Germinal center (tissue), 1 donor: ENCODE measurements around the gene ALDH1A3.

ENCODE experiments used
- DNase-seq: peaks from one replicate; pipeline ENCODE4 v3.0.0; 2012; ENCODE audit warnings: mixed read lengths, low spot score

ALDH1A3 gene

DNA sequence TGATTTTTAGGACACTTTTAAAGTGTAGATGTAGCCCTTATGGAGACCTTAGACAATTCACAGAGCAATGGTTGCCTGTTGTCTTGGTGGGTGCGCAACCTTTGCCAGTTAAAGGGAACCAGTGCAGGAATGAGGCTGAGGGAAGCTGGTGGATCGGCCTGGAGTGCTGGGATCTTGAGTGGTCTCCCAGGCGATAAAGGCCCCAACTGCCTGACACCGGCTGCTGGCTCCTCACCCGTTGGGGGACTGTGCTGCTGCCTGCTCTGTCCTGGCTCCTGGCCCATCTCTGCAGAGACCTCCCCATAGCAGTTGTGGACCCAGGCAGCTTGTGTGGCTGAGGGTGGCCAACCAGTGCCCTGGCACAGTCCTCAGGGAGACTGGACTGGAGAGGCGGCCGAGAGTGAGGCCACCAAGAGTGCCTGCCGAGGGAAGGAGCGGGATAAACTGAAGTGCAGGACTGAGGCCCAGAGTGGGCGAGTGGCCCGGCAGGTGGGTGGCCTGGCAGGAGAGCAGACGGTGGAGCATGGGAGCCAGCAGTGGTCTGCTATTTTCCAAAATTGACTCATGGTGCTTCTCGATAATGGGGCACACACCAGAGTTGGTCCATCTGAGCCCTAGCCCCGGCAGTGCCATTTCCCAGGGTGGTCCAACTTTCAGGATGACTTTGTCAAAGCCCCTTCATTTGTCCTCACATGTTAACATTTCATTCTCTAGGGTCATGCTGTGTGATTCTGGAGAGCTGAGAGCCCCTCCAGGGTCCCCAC, 2.1 kb downstream of the ALDH1A3 start:
- no peak for DNase-seq

- DNase-seq = no peak
Measured at GRCh38 chr15:100885116-100885515, 5.5 kb downstream of the ALDH1A3 start.

GRCh38 chr15:100885811-100886210, 6.2 kb downstream of the ALDH1A3 start:
- no peak for DNase-seq

DNA sequence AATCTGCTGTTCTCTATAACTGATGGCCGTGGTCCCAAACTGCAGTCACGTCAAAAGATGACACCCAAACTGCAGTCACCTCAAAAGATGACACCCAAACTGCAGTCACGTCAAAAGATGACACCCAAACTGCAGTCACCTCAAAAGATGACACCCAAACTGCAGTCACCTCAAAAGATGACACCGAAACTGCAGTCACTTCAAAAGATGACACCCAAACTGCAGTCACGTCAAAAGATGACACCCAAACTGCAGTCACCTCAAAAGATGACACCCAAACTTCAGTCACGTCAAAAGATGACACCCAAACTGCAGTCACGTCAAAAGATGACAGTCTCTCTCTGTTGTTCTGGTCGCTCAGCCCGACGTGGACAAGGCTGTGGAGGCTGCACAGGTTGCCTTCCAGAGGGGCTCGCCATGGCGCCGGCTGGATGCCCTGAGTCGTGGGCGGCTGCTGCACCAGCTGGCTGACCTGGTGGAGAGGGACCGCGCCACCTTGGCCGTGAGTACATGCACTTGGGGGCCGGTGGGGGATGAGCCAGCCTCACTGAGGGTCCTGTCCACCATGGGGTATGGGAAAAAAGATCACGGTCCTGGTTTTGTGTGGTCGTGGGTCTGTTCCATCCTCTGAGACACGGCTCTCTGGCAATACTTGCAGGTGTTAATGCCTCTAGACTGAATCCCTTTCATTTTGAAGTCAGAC, 7.7 kb downstream of the ALDH1A3 start:
- no peak for DNase-seq

- no peak for DNase-seq
Measured at GRCh38 chr15:100889385-100890050, 9.9 kb downstream of the ALDH1A3 start.

GRCh38 chr15:100890051-100890720, 10.6 kb downstream of the ALDH1A3 start:
- DNase-seq = no peak

DNA sequence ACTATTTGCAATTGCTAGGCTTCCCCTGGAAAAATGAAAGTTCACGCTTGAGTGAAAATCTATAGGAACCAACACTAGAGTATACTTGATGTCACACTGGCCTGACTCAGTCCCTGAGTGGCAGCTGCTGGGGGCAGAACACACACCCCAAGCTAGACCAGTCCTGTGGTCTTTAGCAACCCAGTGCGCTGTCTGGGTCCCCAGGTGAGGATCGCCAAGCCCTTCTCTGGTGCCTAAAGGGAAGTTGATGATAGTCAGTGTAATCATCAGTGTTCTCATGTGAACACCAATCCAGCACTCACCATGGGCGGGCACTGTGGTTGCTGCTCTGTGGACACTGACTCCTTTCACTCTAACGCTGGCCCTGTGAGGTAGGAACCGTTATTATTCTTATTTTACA, 11.2 kb downstream of the ALDH1A3 start:
- DNase-seq = no peak

- DNase-seq = no peak
Measured at GRCh38 chr15:100891307-100892012, 11.8 kb downstream of the ALDH1A3 start.

GRCh38 chr15:100892013-100892355, 12.4 kb downstream of the ALDH1A3 start:
- DNase-seq = no peak

DNA sequence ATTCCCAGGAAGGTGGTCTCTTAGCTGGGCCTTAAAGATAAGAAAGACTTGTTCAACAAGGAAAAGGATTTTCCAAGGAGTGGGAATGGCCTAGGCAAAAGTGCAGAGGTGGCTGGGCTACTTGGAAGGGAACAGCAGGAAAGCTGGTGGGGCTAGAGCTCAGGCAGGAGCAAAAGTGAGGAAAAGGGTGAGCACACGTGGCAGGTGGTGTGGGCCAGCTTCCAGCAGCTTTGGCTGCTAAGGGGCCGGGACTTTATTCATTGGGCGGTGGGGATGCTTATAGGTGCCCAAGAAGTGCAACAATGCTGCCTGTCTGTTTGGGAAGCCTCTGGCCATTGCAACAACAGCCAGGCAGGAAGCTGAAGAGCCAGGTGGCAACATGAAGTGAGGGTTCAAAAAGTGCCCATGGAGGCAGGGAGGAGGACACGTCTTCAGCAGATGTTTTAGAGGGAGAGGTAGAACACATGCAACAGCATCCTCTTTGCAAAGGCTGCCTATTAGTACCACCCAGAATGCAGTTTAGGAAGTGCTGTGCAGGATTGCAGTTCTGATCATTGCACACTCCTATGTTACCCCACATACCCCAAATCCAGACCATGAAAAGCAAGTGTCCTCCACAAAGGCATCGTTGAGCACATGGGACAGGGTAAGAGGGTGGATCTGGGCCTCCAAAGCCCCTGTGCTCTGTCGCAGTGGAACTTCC, 13.8 kb downstream of the ALDH1A3 start:
- no peak for DNase-seq

- DNase-seq = no peak
Measured at GRCh38 chr15:100893964-100894295, 14.3 kb downstream of the ALDH1A3 start.

DNA sequence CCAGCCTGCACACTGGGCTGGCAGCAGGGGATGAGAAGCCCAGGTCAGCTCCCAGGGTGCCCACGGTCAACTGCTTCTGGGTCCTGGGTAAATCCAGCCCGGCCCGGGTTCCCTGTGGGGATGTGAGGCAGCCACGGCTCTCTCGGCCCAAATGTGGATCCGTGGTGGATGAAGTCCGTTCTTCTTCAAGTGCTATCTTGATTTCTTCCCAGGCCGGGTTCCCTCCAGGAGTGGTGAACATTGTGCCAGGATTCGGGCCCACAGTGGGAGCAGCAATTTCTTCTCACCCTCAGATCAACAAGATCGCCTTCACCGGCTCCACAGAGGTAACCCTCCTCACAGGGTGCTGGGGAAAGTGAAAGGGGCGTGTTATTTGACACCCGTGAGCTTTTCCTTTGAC, 16.1 kb downstream of the ALDH1A3 start:
- DNase-seq = no peak

DNA sequence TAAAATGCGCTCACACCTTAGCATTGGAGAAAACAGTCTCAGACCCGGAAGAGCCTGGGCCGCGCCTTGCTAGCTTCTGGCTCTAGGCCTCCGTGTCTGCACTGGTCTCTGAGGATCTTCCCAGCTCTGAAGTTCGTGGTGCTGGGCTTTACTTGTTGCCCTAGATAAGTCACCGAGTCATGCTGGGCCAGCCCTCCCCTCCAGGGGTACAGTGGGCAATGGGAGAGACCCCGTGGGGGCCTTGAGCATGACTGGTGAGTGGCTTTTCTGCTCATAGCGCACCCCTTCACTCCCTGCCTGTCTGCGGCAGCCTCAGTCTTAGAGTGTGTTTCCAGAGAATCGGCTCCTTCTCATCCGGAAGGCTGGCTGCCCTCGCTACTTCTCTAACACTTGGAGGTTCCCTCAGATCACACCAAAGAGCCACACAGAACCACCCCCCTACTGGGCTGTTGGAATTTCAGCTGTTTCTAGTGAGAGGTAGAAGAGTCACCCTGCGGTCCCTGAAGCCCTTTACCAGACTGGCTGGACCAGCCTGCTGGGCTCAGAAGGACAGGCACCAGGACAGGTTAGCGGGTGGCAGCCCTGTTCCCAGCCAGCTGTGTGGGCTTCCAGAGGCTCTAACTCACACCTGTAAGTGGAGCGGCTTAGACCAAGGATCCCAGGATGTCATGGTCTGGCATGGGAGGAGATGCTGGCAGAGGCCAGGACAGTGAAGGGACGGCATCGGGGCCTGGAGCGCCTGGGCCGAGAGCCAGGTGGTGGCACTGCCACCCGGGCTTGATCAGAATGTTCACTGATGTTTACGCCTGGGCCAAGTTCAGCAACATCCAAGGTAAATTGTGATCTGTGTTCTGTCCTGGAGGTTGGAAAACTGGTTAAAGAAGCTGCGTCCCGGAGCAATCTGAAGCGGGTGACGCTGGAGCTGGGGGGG, 17.9 kb downstream of the ALDH1A3 start:
- DNase-seq = no peak

DNA sequence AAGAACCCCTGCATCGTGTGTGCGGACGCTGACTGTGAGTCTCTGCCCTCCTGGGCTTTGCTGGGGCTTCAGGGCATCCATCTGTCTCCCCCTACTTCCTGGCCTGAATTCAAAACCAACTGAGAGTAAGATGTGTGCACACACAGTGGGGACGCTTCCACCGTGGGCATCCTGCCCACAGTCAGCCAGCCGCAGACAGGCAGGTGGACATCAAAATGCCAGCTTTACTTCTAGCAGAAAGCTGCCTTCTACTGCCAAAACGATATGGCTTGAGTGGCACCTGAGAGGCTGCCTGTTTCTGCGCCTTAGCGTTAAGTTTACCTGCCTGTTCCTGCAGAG, 18.5 kb downstream of the ALDH1A3 start:
- DNase-seq = no peak

GRCh38 chr15:100898661-100899462, 19.2 kb downstream of the ALDH1A3 start:
- DNase-seq = no peak

DNA sequence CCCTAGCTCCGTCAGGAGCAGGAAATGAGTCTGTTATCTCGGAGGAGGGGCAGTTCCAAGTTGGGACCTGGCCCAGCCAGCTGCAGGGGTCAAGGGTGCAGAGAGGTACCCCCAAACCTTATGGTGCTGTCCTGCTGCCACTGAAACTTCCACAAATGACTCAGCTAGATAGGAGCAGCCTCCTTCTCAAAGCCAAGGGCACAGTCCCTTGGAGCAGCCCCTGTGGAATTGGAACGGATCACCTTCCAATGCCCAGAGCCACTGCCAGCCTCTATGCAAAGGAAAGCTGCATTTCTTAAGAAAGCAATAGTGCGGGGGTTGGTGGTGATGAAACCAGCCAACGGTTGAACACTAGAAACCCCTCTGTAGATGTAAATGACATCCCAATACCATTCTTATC, 20.0 kb downstream of the ALDH1A3 start:
- DNase-seq = no peak

DNA sequence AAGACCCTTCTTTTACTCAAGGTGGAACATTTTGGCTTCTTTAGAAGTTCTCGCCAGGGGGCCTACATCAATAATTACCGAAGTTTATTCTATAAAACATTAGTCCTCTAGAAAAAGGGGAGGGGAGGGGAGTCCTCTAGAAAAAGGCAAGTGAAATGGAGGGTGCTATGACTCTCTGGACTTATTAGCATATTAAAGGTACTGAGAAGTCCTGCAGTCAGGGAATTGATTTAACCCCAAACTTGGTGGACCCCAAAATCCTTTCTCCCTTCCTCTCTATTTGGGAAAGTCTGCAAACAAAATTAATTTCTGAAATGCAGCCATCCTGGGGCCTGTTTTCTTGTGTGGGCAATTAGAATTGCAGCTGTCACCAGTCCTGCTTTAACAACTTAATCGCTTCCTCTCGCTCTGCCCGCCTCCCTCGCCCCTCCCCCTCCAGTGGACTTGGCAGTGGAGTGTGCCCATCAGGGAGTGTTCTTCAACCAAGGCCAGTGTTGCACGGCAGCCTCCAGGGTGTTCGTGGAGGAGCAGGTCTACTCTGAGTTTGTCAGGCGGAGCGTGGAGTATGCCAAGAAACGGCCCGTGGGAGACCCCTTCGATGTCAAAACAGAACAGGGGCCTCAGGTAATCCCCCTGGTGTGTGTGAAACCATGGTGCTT, 20.6 kb downstream of the ALDH1A3 start:
- no peak for DNase-seq

GRCh38 chr15:100900795-100901169, 21.2 kb downstream of the ALDH1A3 start:
- DNase-seq = no peak

GRCh38 chr15:100901296-100901695, 21.7 kb downstream of the ALDH1A3 start:
- DNase-seq = no peak
